Measurements from ENCODE around the gene MYOCOS.
"Not testable (repeated sequence)": the region's sequence is repeated elsewhere in the genome, so short reads cannot be mapped to it uniquely, and the experiment has no call there.

MYOCOS gene

GRCh38 chr1:171588230-171588629, 33.8 kb upstream of the MYOCOS start:
- Histone ChIP-seq H3K27ac (ENCODE audit: insufficient read depth in 1 of 2, low read depth in 1 of 2, low read length in 2 of 2, poor library complexity in 1 of 2, severe bottlenecking in 2 of 2) (no peak overlapping the region), H3K27me3 (replicated peaks in 2 of 5; ENCODE audit: control insufficient read depth in 4 of 5, insufficient read depth in 5 of 5, low read length in 4 of 5) (no peaks in the 10 kb centered on the region), H3K9me3 (ENCODE audit: control extremely low read depth in 1 of 5, control insufficient read depth in 4 of 5, insufficient read depth in 2 of 5, low read depth in 1 of 5, low read length in 4 of 5) (no peaks in the 10 kb centered on the region), H3K4me3 (ENCODE audit: control insufficient read depth in 1 of 7, extremely low read depth in 1 of 7, insufficient read depth in 4 of 7, low read depth in 2 of 7, low read length in 6 of 7) (no peak overlapping the region), H3K36me3 (ENCODE audit: control insufficient read depth in 4 of 4, insufficient read depth in 4 of 4, low read length in 3 of 4) (peaks cover 35 to 85% (median 59%) of the 10 kb centered on the region in 4 experiments), H3K4me1 (ENCODE audit: control extremely low read depth in 1 of 4, control insufficient read depth in 4 of 4, insufficient read depth in 4 of 4, low read length in 3 of 4) (no peaks in the 10 kb centered on the region)
- 100% methylated on average over 1 of the region's 2 CpGs for WGBS (ENCODE audit: insufficient coverage)
- DNase-seq = no peak
- CTCF ChIA-PET = interaction anchor here (0.8 to 1.0 kb wide), 2 partner anchors 10 to 45 kb away, joined by 3 to 4 read pairs; no protein-coding TSS in a partner anchor
- POLR2A ChIA-PET = no interaction called here

- Histone ChIP-seq H3K36me3 (ENCODE audit: control insufficient read depth in 4 of 4, insufficient read depth in 4 of 4, low read length in 3 of 4) (peaks cover 33 to 78% (median 53%) of the 10 kb centered on the region in 4 experiments), H3K4me1 (ENCODE audit: control extremely low read depth in 1 of 4, control insufficient read depth in 4 of 4, insufficient read depth in 4 of 4, low read length in 3 of 4) (no peaks in the 10 kb centered on the region), H3K27me3 (replicated peaks in 2 of 5; ENCODE audit: control insufficient read depth in 4 of 5, insufficient read depth in 5 of 5, low read length in 4 of 5) (no peaks in the 10 kb centered on the region), H3K4me3 (ENCODE audit: control insufficient read depth in 1 of 7, extremely low read depth in 1 of 7, insufficient read depth in 4 of 7, low read depth in 2 of 7, low read length in 6 of 7) (no peak overlapping the region), H3K27ac (ENCODE audit: insufficient read depth in 1 of 2, low read depth in 1 of 2, low read length in 2 of 2, poor library complexity in 1 of 2, severe bottlenecking in 2 of 2) (peak overlapping the region in 1 of 2 experiments; percentile 0), H3K9me3 (ENCODE audit: control extremely low read depth in 1 of 5, control insufficient read depth in 4 of 5, insufficient read depth in 2 of 5, low read depth in 1 of 5, low read length in 4 of 5) (no peaks in the 10 kb centered on the region)
- ChIA-PET POLR2A (no interaction called here), CTCF (no interaction called here)
- WGBS (ENCODE audit: insufficient coverage) = no CpG with 5 or more reads among the region's 1 CpG
- no peak for DNase-seq
Observed at GRCh38 chr1:171590022-171590421, 32.0 kb upstream of the MYOCOS start.

DNA sequence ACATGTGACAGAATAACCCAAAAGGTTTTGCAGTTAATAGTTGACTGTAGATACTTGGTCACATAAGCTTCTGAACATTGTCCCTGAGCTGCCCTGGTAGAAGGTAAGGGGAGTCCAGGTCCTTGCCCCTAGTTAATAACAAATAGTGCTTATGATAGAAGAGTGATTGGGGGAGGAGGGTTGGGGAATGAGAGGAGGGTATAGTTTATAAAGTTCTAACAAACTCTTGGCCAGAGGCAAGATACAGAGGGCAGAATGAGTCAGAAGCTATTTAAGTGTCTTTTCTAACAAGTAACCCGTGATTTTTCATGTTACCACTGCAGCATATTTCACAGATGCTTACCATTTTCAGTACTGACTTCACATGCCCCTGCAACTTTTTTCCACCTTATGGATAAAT, 26.7 kb upstream of the MYOCOS start:
- no peak overlapping the region for H3K27ac ChIP-seq (ENCODE audit: insufficient read depth in 1 of 2, low read depth in 1 of 2, low read length in 2 of 2, poor library complexity in 1 of 2, severe bottlenecking in 2 of 2)
- no peaks in the 10 kb centered on the region for H3K27me3 ChIP-seq (replicated peaks in 2 of 5; ENCODE audit: control insufficient read depth in 4 of 5, insufficient read depth in 5 of 5, low read length in 4 of 5)
- no peak overlapping the region for H3K4me3 ChIP-seq (ENCODE audit: control insufficient read depth in 1 of 7, extremely low read depth in 1 of 7, insufficient read depth in 4 of 7, low read depth in 2 of 7, low read length in 6 of 7)
- ChIA-PET CTCF (no interaction called here), POLR2A (interaction anchor here (0.7 kb wide), 1 partner anchor 19 kb away, joined by 3 read pairs; no protein-coding TSS in a partner anchor)
- no CpG with 5 or more reads among the region's 1 CpG for WGBS (ENCODE audit: insufficient coverage)
- no peak for DNase-seq
- H3K9me3 ChIP-seq (ENCODE audit: control extremely low read depth in 1 of 5, control insufficient read depth in 4 of 5, insufficient read depth in 2 of 5, low read depth in 1 of 5, low read length in 4 of 5) = peaks cover 0 to 3% (median 0%) of the 10 kb centered on the region in 5 experiments
- peaks cover 0 to 4% (median under 1%) of the 10 kb centered on the region in 4 experiments for H3K4me1 ChIP-seq (ENCODE audit: control extremely low read depth in 1 of 4, control insufficient read depth in 4 of 4, insufficient read depth in 4 of 4, low read length in 3 of 4)
- peaks cover 13 to 37% (median 28%) of the 10 kb centered on the region in 4 experiments for H3K36me3 ChIP-seq (ENCODE audit: control insufficient read depth in 4 of 4, insufficient read depth in 4 of 4, low read length in 3 of 4)

DNA sequence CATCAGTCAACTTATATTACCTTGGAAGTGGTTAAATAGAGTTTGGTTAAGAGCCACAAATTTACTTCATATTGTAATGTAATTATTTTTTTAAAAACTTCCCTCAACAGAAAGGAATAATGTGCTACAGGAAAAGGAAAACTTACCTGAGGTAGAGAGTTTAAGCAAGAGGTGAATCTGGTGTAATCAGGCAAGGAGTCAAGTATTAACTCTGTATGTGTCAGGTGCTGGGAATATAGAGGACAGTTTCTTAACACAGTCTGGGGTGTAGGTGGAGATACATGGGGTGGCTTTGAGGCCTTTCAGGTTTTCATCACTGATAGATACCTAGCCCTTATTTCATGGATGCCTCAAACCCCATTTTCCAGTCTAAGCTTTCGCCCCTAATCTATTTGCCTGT, 25.9 kb upstream of the MYOCOS start:
- Histone ChIP-seq H3K4me1 (ENCODE audit: control extremely low read depth in 1 of 4, control insufficient read depth in 4 of 4, insufficient read depth in 4 of 4, low read length in 3 of 4) (peaks cover 0 to 4% (median under 1%) of the 10 kb centered on the region in 4 experiments), H3K9me3 (ENCODE audit: control extremely low read depth in 1 of 5, control insufficient read depth in 4 of 5, insufficient read depth in 2 of 5, low read depth in 1 of 5, low read length in 4 of 5) (peaks cover 0 to 3% (median 0%) of the 10 kb centered on the region in 5 experiments), H3K27ac (ENCODE audit: insufficient read depth in 1 of 2, low read depth in 1 of 2, low read length in 2 of 2, poor library complexity in 1 of 2, severe bottlenecking in 2 of 2) (no peak overlapping the region), H3K36me3 (ENCODE audit: control insufficient read depth in 4 of 4, insufficient read depth in 4 of 4, low read length in 3 of 4) (peaks cover 7 to 29% (median 23%) of the 10 kb centered on the region in 4 experiments), H3K4me3 (ENCODE audit: control insufficient read depth in 1 of 7, extremely low read depth in 1 of 7, insufficient read depth in 4 of 7, low read depth in 2 of 7, low read length in 6 of 7) (no peak overlapping the region), H3K27me3 (replicated peaks in 2 of 5; ENCODE audit: control insufficient read depth in 4 of 5, insufficient read depth in 5 of 5, low read length in 4 of 5) (no peaks in the 10 kb centered on the region)
- no CpG with 5 or more reads among the region's 1 CpG for WGBS (ENCODE audit: insufficient coverage)
- DNase-seq = no peak
- CTCF ChIA-PET = no interaction called here
- POLR2A ChIA-PET = no interaction called here

GRCh38 chr1:171596705-171597104, 25.3 kb upstream of the MYOCOS start:
- H3K27me3 ChIP-seq (replicated peaks in 2 of 5; ENCODE audit: control insufficient read depth in 4 of 5, insufficient read depth in 5 of 5, low read length in 4 of 5) = no peaks in the 10 kb centered on the region
- DNase-seq = no peak
- H3K9me3 ChIP-seq (ENCODE audit: control extremely low read depth in 1 of 5, control insufficient read depth in 4 of 5, insufficient read depth in 2 of 5, low read depth in 1 of 5, low read length in 4 of 5) = peaks cover 0 to 3% (median 0%) of the 10 kb centered on the region in 5 experiments
- peaks cover 4 to 23% (median 19%) of the 10 kb centered on the region in 4 experiments for H3K36me3 ChIP-seq (ENCODE audit: control insufficient read depth in 4 of 4, insufficient read depth in 4 of 4, low read length in 3 of 4)
- H3K4me3 ChIP-seq (ENCODE audit: control insufficient read depth in 1 of 7, extremely low read depth in 1 of 7, insufficient read depth in 4 of 7, low read depth in 2 of 7, low read length in 6 of 7) = no peak overlapping the region
- POLR2A ChIA-PET = no interaction called here
- H3K27ac ChIP-seq (ENCODE audit: insufficient read depth in 1 of 2, low read depth in 1 of 2, low read length in 2 of 2, poor library complexity in 1 of 2, severe bottlenecking in 2 of 2) = no peak overlapping the region
- no CpG with 5 or more reads among the region's 2 CpGs for WGBS (ENCODE audit: insufficient coverage)
- peaks cover 0 to 4% (median under 1%) of the 10 kb centered on the region in 4 experiments for H3K4me1 ChIP-seq (ENCODE audit: control extremely low read depth in 1 of 4, control insufficient read depth in 4 of 4, insufficient read depth in 4 of 4, low read length in 3 of 4)
- CTCF ChIA-PET = interaction anchor here (0.9 kb wide), 1 partner anchor 387 kb away, joined by 3 read pairs; no protein-coding TSS in a partner anchor

- H3K4me3 ChIP-seq (ENCODE audit: control insufficient read depth in 1 of 7, extremely low read depth in 1 of 7, insufficient read depth in 4 of 7, low read depth in 2 of 7, low read length in 6 of 7) = no peak overlapping the region
- H3K9me3 ChIP-seq (ENCODE audit: control extremely low read depth in 1 of 5, control insufficient read depth in 4 of 5, insufficient read depth in 2 of 5, low read depth in 1 of 5, low read length in 4 of 5) = peaks cover 0 to 3% (median 0%) of the 10 kb centered on the region in 5 experiments
- peak in 1 of 3 donors; percentile 8 for DNase-seq
- H3K27ac ChIP-seq (ENCODE audit: insufficient read depth in 1 of 2, low read depth in 1 of 2, low read length in 2 of 2, poor library complexity in 1 of 2, severe bottlenecking in 2 of 2) = no peak overlapping the region
- peaks cover 3 to 18% (median 15%) of the 10 kb centered on the region in 4 experiments for H3K36me3 ChIP-seq (ENCODE audit: control insufficient read depth in 4 of 4, insufficient read depth in 4 of 4, low read length in 3 of 4)
- ChIA-PET POLR2A (no interaction called here), CTCF (interaction anchor here (0.9 kb wide), 1 partner anchor 387 kb away, joined by 3 read pairs; no protein-coding TSS in a partner anchor)
- H3K27me3 ChIP-seq (replicated peaks in 2 of 5; ENCODE audit: control insufficient read depth in 4 of 5, insufficient read depth in 5 of 5, low read length in 4 of 5) = no peaks in the 10 kb centered on the region
- H3K4me1 ChIP-seq (ENCODE audit: control extremely low read depth in 1 of 4, control insufficient read depth in 4 of 4, insufficient read depth in 4 of 4, low read length in 3 of 4) = peaks cover 0 to 4% (median under 1%) of the 10 kb centered on the region in 4 experiments
- WGBS (ENCODE audit: insufficient coverage) = 50% methylated on average over 1 of the region's 1 CpG
Observed at GRCh38 chr1:171597203-171597602, 24.8 kb upstream of the MYOCOS start.

GRCh38 chr1:171600310-171600709, 21.7 kb upstream of the MYOCOS start:
- DNase-seq; CTCF ChIA-PET; H3K4me3 ChIP-seq (ENCODE audit: control insufficient read depth in 1 of 7, extremely low read depth in 1 of 7, insufficient read depth in 4 of 7, low read depth in 2 of 7, low read length in 6 of 7); H3K27me3 ChIP-seq (replicated peaks in 2 of 5; ENCODE audit: control insufficient read depth in 4 of 5, insufficient read depth in 5 of 5, low read length in 4 of 5); H3K27ac ChIP-seq (ENCODE audit: insufficient read depth in 1 of 2, low read depth in 1 of 2, low read length in 2 of 2, poor library complexity in 1 of 2, severe bottlenecking in 2 of 2); H3K4me1 ChIP-seq (ENCODE audit: control extremely low read depth in 1 of 4, control insufficient read depth in 4 of 4, insufficient read depth in 4 of 4, low read length in 3 of 4); H3K9me3 ChIP-seq (ENCODE audit: control extremely low read depth in 1 of 5, control insufficient read depth in 4 of 5, insufficient read depth in 2 of 5, low read depth in 1 of 5, low read length in 4 of 5); POLR2A ChIA-PET; H3K36me3 ChIP-seq (ENCODE audit: control insufficient read depth in 4 of 4, insufficient read depth in 4 of 4, low read length in 3 of 4): not testable (repeated sequence)
- WGBS (ENCODE audit: insufficient coverage) = no CpG with 5 or more reads among the region's 2 CpGs

Measured in common myeloid progenitor, CD34-positive (primary cell).